HepG2 (cell line): ENCODE results near the gene HYLS1. TPM values are rescaled to one million over a fixed set of nuclear protein-coding genes. Genes with fewer than 3 reads are reported as not detected.

Experiments
- HES4 ChIP-seq: sonication (generic); formaldehyde crosslinking; IDR thresholded peaks from 2 replicates; pipeline ENCODE4 v1.9.0; 2021; ENCODE audit warnings: mild to moderate bottlenecking, missing genetic modification reagents, borderline replicate concordance
- IRX3 ChIP-seq: sonication (generic); formaldehyde crosslinking; IDR thresholded peaks from 2 replicates; pipeline ENCODE4 v1.8.1; 2023; ENCODE audit warnings: mild to moderate bottlenecking, low read depth, missing genetic modification reagents, borderline replicate concordance
- LCORL ChIP-seq, 2 experiments: fragments of 450-650 bp in 1 of 2; sonication (generic) in 1 of 2; formaldehyde crosslinking in 1 of 2; IDR thresholded peaks; 2 replicates each; pipeline versions ENCODE4 v1.5.0 to v1.6.1; 2017 to 2020; ENCODE audit warnings: antibody characterized with exemption in 1 of 2, missing genetic modification reagents in 1 of 2
- MYNN ChIP-seq: sonication (generic); formaldehyde crosslinking; IDR thresholded peaks from 2 replicates; pipeline ENCODE4 v1.4.0; 2020; ENCODE audit warnings: mild to moderate bottlenecking, low read depth, missing genetic modification reagents
- NONO ChIP-seq, 2 experiments: fragments of 450-650 bp in 1 of 2; sonication (generic) in 1 of 2; formaldehyde crosslinking in 1 of 2; IDR thresholded peaks in 1 of 2; conservative IDR thresholded peaks in 1 of 2; 2 replicates each; pipeline versions ENCODE4 v1.6.1 to v1.8.0; 2017 to 2022; ENCODE audit warnings: mild to moderate bottlenecking in 1 of 2, missing genetic modification reagents in 1 of 2, moderate library complexity in 1 of 2
- PHF8 ChIP-seq: sonication (generic); formaldehyde crosslinking; IDR thresholded peaks from 2 replicates; pipeline ENCODE4 v1.5.0; 2020; ENCODE audit warnings: missing genetic modification reagents
- REXO4 ChIP-seq: sonication (generic); formaldehyde crosslinking; IDR thresholded peaks from 2 replicates; pipeline ENCODE4 v1.8.0; 2022; ENCODE audit warnings: missing genetic modification reagents, mild to moderate bottlenecking, borderline replicate concordance
- RFXANK ChIP-seq: IDR thresholded peaks from 2 replicates; pipeline ENCODE4 v1.6.1; 2016
- TBX3 ChIP-seq: fragments of 450-650 bp; IDR thresholded peaks from 2 replicates; pipeline ENCODE4 v1.6.1; 2017; ENCODE audit warnings: antibody characterized with exemption, mild to moderate bottlenecking, inconsistent platforms, borderline replicate concordance
- TCF7 ChIP-seq: sonication (generic); IDR thresholded peaks from 2 replicates; pipeline ENCODE4 v1.6.1; 2016; ENCODE audit warnings: antibody characterized with exemption, low read depth
- UBTF ChIP-seq: sonication (generic); formaldehyde crosslinking; IDR thresholded peaks from 2 replicates; pipeline ENCODE4 v1.4.0; 2020; ENCODE audit warnings: mild to moderate bottlenecking, missing genetic modification reagents
- ZBTB42 ChIP-seq: sonication (generic); formaldehyde crosslinking; IDR thresholded peaks from 2 replicates; pipeline ENCODE4 v1.5.0; 2020; ENCODE audit warnings: mild to moderate bottlenecking, missing genetic modification reagents
- ZNF3 ChIP-seq: IDR thresholded peaks from 2 replicates; pipeline ENCODE4 v1.7.0; 2017; ENCODE audit warnings: inconsistent platforms
- ZNF430 ChIP-seq: sonication (generic); formaldehyde crosslinking; IDR thresholded peaks from 2 replicates; pipeline ENCODE4 v1.9.0; 2021; ENCODE audit warnings: mild to moderate bottlenecking, missing genetic modification reagents
- ZNF446 ChIP-seq: sonication (generic); formaldehyde crosslinking; IDR thresholded peaks from 2 replicates; pipeline ENCODE4 v1.5.0; 2020; ENCODE audit warnings: mild to moderate bottlenecking, missing genetic modification reagents
- ZNF564 ChIP-seq: sonication (generic); formaldehyde crosslinking; IDR thresholded peaks from 2 replicates; pipeline ENCODE4 v1.8.1; 2023; ENCODE audit warnings: mild to moderate bottlenecking, missing genetic modification reagents
- ZNF607 ChIP-seq: sonication (generic); formaldehyde crosslinking; IDR thresholded peaks from 2 replicates; pipeline ENCODE4 v1.5.1; 2020; ENCODE audit warnings: missing genetic modification reagents, mild to moderate bottlenecking, borderline replicate concordance
- ZNF766 ChIP-seq: sonication (generic); formaldehyde crosslinking; IDR thresholded peaks from 2 replicates; pipeline ENCODE4 v1.5.0; 2020; ENCODE audit warnings: missing genetic modification reagents, borderline replicate concordance
- polyA plus RNA-seq, 8 experiments: library from polyadenylated mRNA; depleted of rRNA in 3 of 8; stranded (reverse) in 7 of 8; unstranded in 1 of 8; fragments of >200 nt; fragmentation: Illumina TruSeq in 4 of 8; extraction: Trizol in 4 of 8; gene quantifications; 2 replicates each; pipeline versions ENCODE4 v1.2.1 to v1.2.3, GENCODE V29; 2011 to 2016; ENCODE audit warnings: low read depth in 4 of 8, missing spikeins in 1 of 8, mixed read lengths in 1 of 8; ENCODE audit not compliant: insufficient read depth in 1 of 8
- total RNA-seq, 5 experiments: library from RNA; depleted of rRNA; stranded (reverse); fragments of >200 nt; fragmentation: Illumina TruSeq; extraction: Trizol; gene quantifications; 2 replicates each; pipeline ENCODE4 v1.2.3, GENCODE V29; 2016; ENCODE audit warnings: low read depth in 1 of 5
- TF ChIP-seq, protein P1 (sequence below): sonication (generic); formaldehyde crosslinking; IDR thresholded peaks from 2 replicates; pipeline ENCODE4 v1.5.0; 2020; ENCODE audit warnings: mild to moderate bottlenecking, missing genetic modification reagents, borderline replicate concordance
- TF ChIP-seq, protein P2 (sequence below): sonication (generic); formaldehyde crosslinking; IDR thresholded peaks from 2 replicates; pipeline ENCODE4 v1.4.0; 2020; ENCODE audit warnings: missing genetic modification reagents

Gene HYLS1
- total and polyA plus RNA-seq, 2 of the 13 experiments (the other 11 are each of a cell fraction or from before 2014, with no cell fraction given): 1.3 to 3.8 TPM

- TF ChIP-seq NONO (IDR thresholded peaks at IDR 0.05) (no peak), NONO (CRISPR knock-in tag; conservative IDR thresholded peaks at IDR 0.05) (peak; percentile 80), TCF7 (no peak), ZBTB42 (CRISPR knock-in tag) (peak; percentile 89; the same call in 1 of the 2 replicates), ZNF607 (CRISPR knock-in tag) (peak; percentile 56; the same call in 1 of the 2 replicates), TBX3 (no peak), MYNN (CRISPR knock-in tag) (no peak), IRX3 (CRISPR knock-in tag) (no peak), ZNF564 (CRISPR knock-in tag) (peak; percentile 69; the same call in 1 of the 2 replicates), ZNF766 (CRISPR knock-in tag) (no peak), ZNF430 (0 out of 2 replicates have a peak, but pooled peaks have one; percentile 67), RFXANK (CRISPR knock-in tag) (no peak), ZNF3 (CRISPR knock-in tag) (no peak), ZNF446 (no peak), LCORL (IDR thresholded peaks at IDR 0.05) (no peak), LCORL (CRISPR knock-in tag; IDR thresholded peaks at IDR 0.05) (peak; percentile 61), HES4 (CRISPR knock-in tag) (0 out of 2 replicates have a peak, but pooled peaks have one; percentile 53), UBTF (CRISPR knock-in tag) (peak; percentile 91), PHF8 (CRISPR knock-in tag) (peak; percentile 91), REXO4 (CRISPR knock-in tag) (peak; percentile 62; the same call in 1 of the 2 replicates)
- TF ChIP-seq, protein P1, sequence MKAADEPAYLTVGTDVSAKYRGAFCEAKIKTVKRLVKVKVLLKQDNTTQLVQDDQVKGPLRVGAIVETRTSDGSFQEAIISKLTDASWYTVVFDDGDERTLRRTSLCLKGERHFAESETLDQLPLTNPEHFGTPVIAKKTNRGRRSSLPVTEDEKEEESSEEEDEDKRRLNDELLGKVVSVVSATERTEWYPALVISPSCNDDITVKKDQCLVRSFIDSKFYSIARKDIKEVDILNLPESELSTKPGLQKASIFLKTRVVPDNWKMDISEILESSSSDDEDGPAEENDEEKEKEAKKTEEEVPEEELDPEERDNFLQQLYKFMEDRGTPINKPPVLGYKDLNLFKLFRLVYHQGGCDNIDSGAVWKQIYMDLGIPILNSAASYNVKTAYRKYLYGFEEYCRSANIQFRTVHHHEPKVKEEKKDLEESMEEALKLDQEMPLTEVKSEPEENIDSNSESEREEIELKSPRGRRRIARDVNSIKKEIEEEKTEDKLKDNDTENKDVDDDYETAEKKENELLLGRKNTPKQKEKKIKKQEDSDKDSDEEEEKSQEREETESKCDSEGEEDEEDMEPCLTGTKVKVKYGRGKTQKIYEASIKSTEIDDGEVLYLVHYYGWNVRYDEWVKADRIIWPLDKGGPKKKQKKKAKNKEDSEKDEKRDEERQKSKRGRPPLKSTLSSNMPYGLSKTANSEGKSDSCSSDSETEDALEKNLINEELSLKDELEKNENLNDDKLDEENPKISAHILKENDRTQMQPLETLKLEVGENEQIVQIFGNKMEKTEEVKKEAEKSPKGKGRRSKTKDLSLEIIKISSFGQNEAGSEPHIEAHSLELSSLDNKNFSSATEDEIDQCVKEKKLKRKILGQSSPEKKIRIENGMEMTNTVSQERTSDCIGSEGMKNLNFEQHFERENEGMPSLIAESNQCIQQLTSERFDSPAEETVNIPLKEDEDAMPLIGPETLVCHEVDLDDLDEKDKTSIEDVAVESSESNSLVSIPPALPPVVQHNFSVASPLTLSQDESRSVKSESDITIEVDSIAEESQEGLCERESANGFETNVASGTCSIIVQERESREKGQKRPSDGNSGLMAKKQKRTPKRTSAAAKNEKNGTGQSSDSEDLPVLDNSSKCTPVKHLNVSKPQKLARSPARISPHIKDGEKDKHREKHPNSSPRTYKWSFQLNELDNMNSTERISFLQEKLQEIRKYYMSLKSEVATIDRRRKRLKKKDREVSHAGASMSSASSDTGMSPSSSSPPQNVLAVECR: peak; percentile 82; the same call in 1 of the 2 replicates
- TF ChIP-seq, protein P2, sequence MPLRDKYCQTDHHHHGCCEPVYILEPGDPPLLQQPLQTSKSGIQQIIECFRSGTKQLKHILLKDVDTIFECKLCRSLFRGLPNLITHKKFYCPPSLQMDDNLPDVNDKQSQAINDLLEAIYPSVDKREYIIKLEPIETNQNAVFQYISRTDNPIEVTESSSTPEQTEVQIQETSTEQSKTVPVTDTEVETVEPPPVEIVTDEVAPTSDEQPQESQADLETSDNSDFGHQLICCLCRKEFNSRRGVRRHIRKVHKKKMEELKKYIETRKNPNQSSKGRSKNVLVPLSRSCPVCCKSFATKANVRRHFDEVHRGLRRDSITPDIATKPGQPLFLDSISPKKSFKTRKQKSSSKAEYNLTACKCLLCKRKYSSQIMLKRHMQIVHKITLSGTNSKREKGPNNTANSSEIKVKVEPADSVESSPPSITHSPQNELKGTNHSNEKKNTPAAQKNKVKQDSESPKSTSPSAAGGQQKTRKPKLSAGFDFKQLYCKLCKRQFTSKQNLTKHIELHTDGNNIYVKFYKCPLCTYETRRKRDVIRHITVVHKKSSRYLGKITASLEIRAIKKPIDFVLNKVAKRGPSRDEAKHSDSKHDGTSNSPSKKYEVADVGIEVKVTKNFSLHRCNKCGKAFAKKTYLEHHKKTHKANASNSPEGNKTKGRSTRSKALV (CRISPR knock-in tag): 0 out of 2 replicates have a peak, but pooled peaks have one; percentile 42
Observed at GRCh38 chr11:125887373-125888324, at the start of gene HYLS1 (continued).
